Measurements from ENCODE around the gene CYP1B1. TPM values are rescaled to one million over a fixed set of nuclear protein-coding genes. Genes with fewer than 3 reads are reported as not detected.

Gene CYP1B1
- total and polyA plus RNA-seq, 3 experiments from 2014 or later, result 19.4 TPM; not detected in 1

- Histone ChIP-seq H3K36me3 (ENCODE audit: insufficient read depth, low read length) (no peaks in the 10 kb centered on the region), H3K4me1 (ENCODE audit: insufficient read depth, low read length) (no peaks in the 10 kb centered on the region), H3K4me3 (ENCODE audit: low read length) (no peak overlapping the region), H3K27me3 (ENCODE audit: insufficient read depth, low read length, poor library complexity, severe bottlenecking) (peaks cover 7% of the 10 kb centered on the region), H3K27ac (ENCODE audit: low read depth, low read length) (no peak overlapping the region), H3K9me3 (ENCODE audit: low read length) (no peaks in the 10 kb centered on the region)
- Mint-ChIP-seq H3K27ac (no peak overlapping the region), H3K27me3 (peaks cover 27 to 75% of the 10 kb centered on the region in 2 donors), H3K4me3 (no peak overlapping the region), H3K36me3 (peaks cover 0 to 10% (median 2%) of the 10 kb centered on the region in 3 donors), H3K4me1 (peaks cover 4 to 11% (median 9%) of the 10 kb centered on the region in 3 donors), H3K9me3 (peaks cover 0 to 6% (median 4%) of the 10 kb centered on the region in 5 donors)
- DNase-seq, result no peak
- POLR2A ChIA-PET, result interaction anchor here (0.7 kb wide), 1 partner anchor 610 kb away, joined by 3 read pairs; no protein-coding TSS in a partner anchor
- CTCF ChIA-PET, result no interaction called here
Measured at GRCh38 chr2:38038682-38039081, 37.3 kb downstream of the CYP1B1 start.

- POLR2A ChIA-PET, result interaction anchor here (0.7 kb wide), 1 partner anchor 611 kb away, joined by 3 read pairs; no protein-coding TSS in a partner anchor
- H3K36me3 ChIP-seq (ENCODE audit: insufficient read depth, low read length), result no peaks in the 10 kb centered on the region
- peak overlapping the region in 1 of 8 donors; percentile 47 for H3K27ac Mint-ChIP-seq
- H3K4me1 ChIP-seq (ENCODE audit: insufficient read depth, low read length), result no peaks in the 10 kb centered on the region
- no peak overlapping the region for H3K27ac ChIP-seq (ENCODE audit: low read depth, low read length)
- H3K9me3 ChIP-seq (ENCODE audit: low read length), result no peaks in the 10 kb centered on the region
- no peak overlapping the region for H3K4me3 ChIP-seq (ENCODE audit: low read length)
- peaks cover 7% of the 10 kb centered on the region for H3K27me3 ChIP-seq (ENCODE audit: insufficient read depth, low read length, poor library complexity, severe bottlenecking)
- H3K4me1 Mint-ChIP-seq, result peaks cover 4 to 11% (median 9%) of the 10 kb centered on the region in 3 donors
- no peak for DNase-seq
- peak overlapping the region in 2 of 7 donors; percentile 43 to 48 for H3K4me3 Mint-ChIP-seq
- CTCF ChIA-PET, result interaction anchor here (1.5 kb wide), 1 partner anchor 10 kb away, joined by 4 read pairs; no protein-coding TSS in a partner anchor
- peaks cover 0 to 4% (median 2%) of the 10 kb centered on the region in 3 donors for H3K36me3 Mint-ChIP-seq
- H3K9me3 Mint-ChIP-seq, result no peaks in the 10 kb centered on the region
- H3K27me3 Mint-ChIP-seq, result peaks cover 24 to 73% of the 10 kb centered on the region in 2 donors
Measured at GRCh38 chr2:38037757-38038621, 38.0 kb downstream of the CYP1B1 start.

GRCh38 chr2:38037325-38037724 is 38.6 kb downstream of the CYP1B1 start:
- ChIA-PET CTCF (interaction anchor here (1.5 kb wide), 1 partner anchor 9 kb away, joined by 4 read pairs; no protein-coding TSS in a partner anchor), POLR2A (no interaction called here)
- Mint-ChIP-seq H3K4me1 (peaks cover 4 to 11% (median 9%) of the 10 kb centered on the region in 3 donors), H3K9me3 (no peaks in the 10 kb centered on the region), H3K4me3 (no peak overlapping the region), H3K27ac (no peak overlapping the region), H3K36me3 (peaks cover 0 to 2% (median 0%) of the 10 kb centered on the region in 3 donors), H3K27me3 (peaks cover 22 to 70% of the 10 kb centered on the region in 2 donors)
- peaks cover 7% of the 10 kb centered on the region for H3K27me3 ChIP-seq (ENCODE audit: insufficient read depth, low read length, poor library complexity, severe bottlenecking)
- H3K4me3 ChIP-seq (ENCODE audit: low read length), result no peak overlapping the region
- no peak for DNase-seq
- H3K9me3 ChIP-seq (ENCODE audit: low read length), result no peaks in the 10 kb centered on the region
- H3K27ac ChIP-seq (ENCODE audit: low read depth, low read length), result no peak overlapping the region
- no peaks in the 10 kb centered on the region for H3K36me3 ChIP-seq (ENCODE audit: insufficient read depth, low read length)
- H3K4me1 ChIP-seq (ENCODE audit: insufficient read depth, low read length), result no peaks in the 10 kb centered on the region

- Histone ChIP-seq H3K27me3 (ENCODE audit: insufficient read depth, low read length, poor library complexity, severe bottlenecking) (peaks cover 7% of the 10 kb centered on the region), H3K4me3 (ENCODE audit: low read length) (no peak overlapping the region), H3K27ac (ENCODE audit: low read depth, low read length) (no peak overlapping the region), H3K36me3 (ENCODE audit: insufficient read depth, low read length) (no peaks in the 10 kb centered on the region), H3K9me3 (ENCODE audit: low read length) (no peaks in the 10 kb centered on the region), H3K4me1 (ENCODE audit: insufficient read depth, low read length) (no peaks in the 10 kb centered on the region)
- Mint-ChIP-seq H3K27me3 (peaks cover 22 to 79% of the 10 kb centered on the region in 2 donors), H3K4me3 (no peak overlapping the region), H3K27ac (no peak overlapping the region), H3K36me3 (peaks cover 0 to 7% (median 1%) of the 10 kb centered on the region in 3 donors), H3K9me3 (peaks cover 0 to 1% (median 0%) of the 10 kb centered on the region in 5 donors), H3K4me1 (peaks cover 4 to 11% (median 9%) of the 10 kb centered on the region in 3 donors)
- CTCF ChIA-PET, result interaction anchor here (1.5 kb wide), 1 partner anchor 8 kb away, joined by 4 read pairs; no protein-coding TSS in a partner anchor
- no peak for DNase-seq
- POLR2A ChIA-PET, result no interaction called here
Measured at GRCh38 chr2:38035968-38036367, 40.0 kb downstream of the CYP1B1 start.

- H3K36me3 ChIP-seq (ENCODE audit: insufficient read depth, low read length), result no peaks in the 10 kb centered on the region
- H3K4me3 ChIP-seq (ENCODE audit: low read length), result no peak overlapping the region
- ChIA-PET CTCF (no interaction called here), POLR2A (no interaction called here)
- no peaks in the 10 kb centered on the region for H3K4me1 ChIP-seq (ENCODE audit: insufficient read depth, low read length)
- peaks cover 6% of the 10 kb centered on the region for H3K27me3 ChIP-seq (ENCODE audit: insufficient read depth, low read length, poor library complexity, severe bottlenecking)
- Mint-ChIP-seq H3K4me3 (no peak overlapping the region), H3K4me1 (peaks cover 4 to 11% (median 9%) of the 10 kb centered on the region in 3 donors), H3K36me3 (peaks cover 0 to 16% (median 0%) of the 10 kb centered on the region in 3 donors), H3K27ac (no peak overlapping the region), H3K9me3 (peaks cover 0 to 1% (median 0%) of the 10 kb centered on the region in 5 donors), H3K27me3 (peaks cover 22 to 74% of the 10 kb centered on the region in 2 donors)
- no peak for DNase-seq
- H3K9me3 ChIP-seq (ENCODE audit: low read length), result no peaks in the 10 kb centered on the region
- H3K27ac ChIP-seq (ENCODE audit: low read depth, low read length), result no peak overlapping the region
Measured at GRCh38 chr2:38033646-38034045, 42.3 kb downstream of the CYP1B1 start.

- Histone ChIP-seq H3K27me3 (ENCODE audit: insufficient read depth, low read length, poor library complexity, severe bottlenecking) (no peaks in the 10 kb centered on the region), H3K36me3 (ENCODE audit: insufficient read depth, low read length) (no peaks in the 10 kb centered on the region), H3K4me3 (ENCODE audit: low read length) (no peak overlapping the region), H3K4me1 (ENCODE audit: insufficient read depth, low read length) (no peaks in the 10 kb centered on the region), H3K27ac (ENCODE audit: low read depth, low read length) (no peak overlapping the region), H3K9me3 (ENCODE audit: low read length) (no peaks in the 10 kb centered on the region)
- Mint-ChIP-seq H3K27me3 (peaks cover 18 to 67% of the 10 kb centered on the region in 2 donors), H3K27ac (no peak overlapping the region), H3K9me3 (peaks cover 0 to 1% (median 0%) of the 10 kb centered on the region in 5 donors), H3K4me1 (peaks cover 2 to 5% (median 4%) of the 10 kb centered on the region in 3 donors), H3K4me3 (no peak overlapping the region), H3K36me3 (peaks cover 0 to 16% (median 0%) of the 10 kb centered on the region in 3 donors)
- ChIA-PET CTCF (no interaction called here), POLR2A (no interaction called here)
- DNase-seq, result no peak
Measured at GRCh38 chr2:38032946-38033345, 43.0 kb downstream of the CYP1B1 start.

GRCh38 chr2:38030635-38031355 is 45.2 kb downstream of the CYP1B1 start:
- Mint-ChIP-seq H3K4me3 (no peak overlapping the region), H3K9me3 (peaks cover 0 to 1% (median 0%) of the 10 kb centered on the region in 5 donors), H3K27ac (no peak overlapping the region), H3K27me3 (peaks cover 5 to 49% of the 10 kb centered on the region in 2 donors), H3K36me3 (peaks cover 0 to 16% (median 0%) of the 10 kb centered on the region in 3 donors), H3K4me1 (no peaks in the 10 kb centered on the region)
- Histone ChIP-seq H3K27ac (ENCODE audit: low read depth, low read length) (no peak overlapping the region), H3K9me3 (ENCODE audit: low read length) (no peaks in the 10 kb centered on the region), H3K36me3 (ENCODE audit: insufficient read depth, low read length) (no peaks in the 10 kb centered on the region), H3K4me3 (ENCODE audit: low read length) (no peak overlapping the region), H3K4me1 (ENCODE audit: insufficient read depth, low read length) (no peaks in the 10 kb centered on the region), H3K27me3 (ENCODE audit: insufficient read depth, low read length, poor library complexity, severe bottlenecking) (no peaks in the 10 kb centered on the region)
- ChIA-PET CTCF (no interaction called here), POLR2A (no interaction called here)
- no peak for DNase-seq

Measured in CD8-positive, alpha-beta memory T cell (primary cell).